Activated CD4-positive, CD25-positive, alpha-beta regulatory T cell treated with anti-CD3 and anti-CD28 coated beads, Interleukin-2, amount 50 U/mL, for 72 hours (primary cell): ENCODE data around the gene GBP4.
"Not testable (repeated sequence)": the region's sequence is repeated elsewhere in the genome, so short reads cannot be mapped to it uniquely, and the experiment has no call there.

Experiments used
- DNase-seq: peaks from one replicate; pipeline ENCODE4 v3.0.0; 2021

Gene GBP4

GRCh38 chr1:89198491-89199072 is at the start of gene GBP4:
TSS of gene GBP4 (minus strand) at chr1:89198942. CDS start at chr1:89198834, 108 bp downstream.
- peak; percentile 54 for DNase-seq

DNA sequence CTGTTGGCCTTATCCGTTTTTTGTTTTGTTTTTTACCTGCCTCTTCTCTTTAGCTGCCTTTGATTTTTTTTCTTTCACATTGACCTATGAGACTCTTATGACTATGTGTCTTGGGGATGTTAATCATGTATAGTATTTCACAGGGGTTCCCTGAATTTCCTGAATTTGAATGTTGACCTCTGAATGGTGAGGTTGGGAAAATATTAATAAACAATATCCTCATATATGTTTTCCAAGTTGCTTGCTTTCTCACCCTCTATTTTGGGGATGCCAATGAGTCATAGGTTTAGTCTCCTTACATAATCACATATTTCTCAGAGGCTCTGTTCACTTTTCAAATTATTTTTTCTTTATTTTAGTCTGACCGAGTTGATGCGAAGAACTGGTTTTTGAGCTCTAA is 44.3 kb upstream of the GBP4 start:
- no peak for DNase-seq

DNA sequence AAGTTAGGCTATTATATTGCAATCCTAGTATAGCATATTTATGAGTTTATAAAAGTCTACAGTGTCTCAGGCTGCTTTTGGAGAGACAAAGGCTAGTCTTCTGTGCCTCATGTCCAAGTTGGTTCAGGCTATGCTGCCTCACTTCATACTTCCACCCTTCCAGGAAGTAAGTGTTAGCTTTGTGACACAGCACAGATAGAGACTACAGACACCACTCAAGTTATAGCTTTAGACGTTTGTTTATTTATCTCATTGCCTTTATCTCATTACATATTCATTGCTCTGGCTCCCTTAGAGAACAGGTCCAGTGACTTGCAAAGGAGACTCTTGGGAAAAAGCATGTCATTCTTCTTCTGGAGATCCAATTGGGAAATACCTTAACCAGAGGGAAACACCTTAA is 22.6 kb upstream of the GBP4 start:
- no peak for DNase-seq

GRCh38 chr1:89219851-89220250 is 21.1 kb upstream of the GBP4 start:
- not testable (repeated sequence) for DNase-seq

GRCh38 chr1:89218941-89219340 is 20.2 kb upstream of the GBP4 start:
- not testable (repeated sequence) for DNase-seq

DNA sequence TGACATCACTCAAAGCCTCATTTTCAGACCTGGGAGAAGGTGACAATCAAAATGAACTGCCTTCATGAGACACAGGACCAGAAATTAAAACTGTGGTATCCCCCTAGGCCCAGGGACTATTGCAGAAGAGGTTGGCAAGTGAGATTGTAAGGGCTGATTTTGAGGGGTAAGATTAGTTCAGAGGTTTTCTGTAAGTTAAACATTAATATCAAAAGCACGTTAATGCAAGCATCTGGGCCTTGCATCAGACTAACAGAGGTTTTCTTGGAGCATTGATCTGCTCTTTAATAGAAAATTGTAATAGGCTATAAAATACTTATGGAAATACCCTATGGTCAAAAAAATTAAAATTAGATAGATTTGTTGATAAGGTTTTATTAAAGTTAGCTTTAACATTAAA is 14.6 kb upstream of the GBP4 start:
- no peak for DNase-seq

- DNase-seq: no peak
Observed at GRCh38 chr1:89211035-89211634, 12.4 kb upstream of the GBP4 start.

DNA sequence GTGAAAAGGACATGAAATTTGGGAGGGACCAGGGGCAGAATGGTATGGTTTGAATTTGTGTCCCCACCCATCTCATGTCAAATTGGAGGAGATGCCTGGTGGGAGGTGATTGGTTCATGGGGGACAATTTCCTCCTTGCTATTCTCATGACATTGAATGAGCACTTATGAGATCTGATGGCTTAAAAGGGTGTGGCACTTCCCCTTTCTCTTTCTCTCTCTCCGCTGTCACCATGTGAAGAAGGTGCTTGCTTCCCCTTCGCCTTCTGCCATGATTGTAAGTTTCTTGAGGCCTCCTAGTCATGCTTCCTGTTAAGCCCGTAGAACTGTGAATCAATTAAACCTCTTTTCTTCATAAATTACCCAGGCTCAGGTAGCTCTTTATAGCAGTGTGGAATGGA is 7.6 kb upstream of the GBP4 start:
- DNase-seq: no peak

DNA sequence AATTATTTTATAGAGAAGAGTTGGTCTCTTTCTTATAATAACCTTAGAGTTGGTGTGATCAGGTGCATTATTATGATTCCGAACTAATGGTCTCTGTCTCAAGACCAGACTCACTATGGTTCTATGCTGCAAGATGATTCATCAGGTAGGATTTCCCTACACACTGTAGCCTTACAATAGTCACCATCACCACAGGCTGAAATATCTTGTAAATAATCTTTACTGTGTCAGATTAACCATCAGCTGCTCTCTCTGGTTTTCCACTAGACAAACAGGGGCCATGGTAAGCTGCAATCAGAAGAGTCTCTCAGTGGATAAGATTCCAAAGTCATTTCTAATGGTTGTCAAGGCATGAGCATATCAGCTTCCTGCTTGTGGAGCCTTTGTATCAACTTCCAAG is 4.4 kb upstream of the GBP4 start:
- no peak for DNase-seq

DNA sequence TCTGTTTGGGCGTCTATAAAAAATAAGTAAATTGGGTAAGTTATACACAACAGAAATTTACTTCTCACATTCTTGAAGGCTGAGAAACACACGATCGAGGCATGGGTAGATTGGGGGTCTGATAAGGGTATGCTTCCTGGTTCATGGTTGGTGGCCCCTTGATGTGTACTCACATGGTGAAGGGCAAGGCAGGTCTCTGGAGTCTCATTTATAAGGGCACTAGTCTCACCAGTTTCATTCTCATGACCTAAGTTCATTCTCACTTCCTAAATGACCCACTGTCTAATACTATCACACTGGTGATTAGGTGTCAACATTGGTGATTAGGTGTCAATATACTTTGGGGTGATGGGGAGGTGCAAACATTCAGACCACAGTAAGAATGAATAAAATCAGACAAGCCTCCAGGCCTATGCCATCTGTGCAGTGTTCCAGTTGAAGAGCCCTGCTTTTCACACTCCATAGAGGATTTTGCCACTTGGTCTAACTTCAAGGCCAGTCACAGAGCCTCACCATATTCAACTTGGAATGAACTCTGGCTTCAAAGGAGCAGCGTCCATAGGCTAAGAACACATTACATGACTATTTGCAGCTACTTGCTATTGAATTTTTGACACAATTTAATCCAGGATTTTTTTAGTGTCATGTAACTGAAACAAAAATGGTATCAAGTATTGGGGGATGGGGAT is 2.5 kb upstream of the GBP4 start:
- no peak for DNase-seq

DNA sequence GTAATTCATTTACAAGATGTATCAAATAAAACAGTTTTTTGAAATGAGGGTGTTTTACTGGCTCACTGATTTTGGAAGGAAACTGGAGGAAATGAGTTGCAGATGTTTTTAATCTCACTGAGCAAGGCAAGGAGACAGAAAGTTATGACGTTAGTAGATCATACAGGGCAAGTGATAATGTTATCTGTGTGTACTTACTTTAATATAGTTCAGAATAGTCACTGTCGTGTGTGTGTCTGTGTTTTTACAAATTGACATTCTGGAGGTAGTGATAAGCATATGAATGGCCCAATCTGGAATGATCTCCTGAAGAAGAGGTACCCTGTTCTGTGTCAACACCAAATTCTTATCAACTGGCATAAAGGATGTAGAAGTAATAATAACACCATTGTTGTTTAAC is 1.9 kb upstream of the GBP4 start:
- DNase-seq: no peak

DNA sequence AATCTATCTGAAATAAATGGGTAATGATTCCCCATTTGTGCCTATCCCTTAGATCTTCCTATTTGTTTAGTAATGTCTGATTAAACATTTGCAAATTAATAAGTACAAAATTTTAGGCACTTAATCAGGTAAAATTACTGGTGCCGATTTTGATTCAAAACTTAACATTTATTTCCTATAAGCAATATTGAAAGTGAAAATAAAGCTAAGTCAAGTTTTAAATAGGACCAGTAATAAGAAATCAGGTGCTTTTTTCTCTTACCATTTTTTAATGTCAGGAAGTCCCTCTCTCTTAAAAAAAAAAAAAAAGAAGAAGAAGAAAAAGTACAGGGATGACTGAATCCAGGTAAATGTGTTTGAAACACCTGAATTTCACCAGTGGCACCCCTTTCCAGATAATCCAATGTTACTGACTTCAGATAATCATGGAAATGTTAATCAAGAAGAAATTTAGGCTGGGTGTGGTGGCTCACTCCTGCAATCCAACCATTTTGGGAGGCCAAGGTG is 836 bp upstream of the GBP4 start:
- no peak for DNase-seq

- no peak for DNase-seq
Observed at GRCh38 chr1:89198081-89198480, 661 bp downstream of the GBP4 start.

DNA sequence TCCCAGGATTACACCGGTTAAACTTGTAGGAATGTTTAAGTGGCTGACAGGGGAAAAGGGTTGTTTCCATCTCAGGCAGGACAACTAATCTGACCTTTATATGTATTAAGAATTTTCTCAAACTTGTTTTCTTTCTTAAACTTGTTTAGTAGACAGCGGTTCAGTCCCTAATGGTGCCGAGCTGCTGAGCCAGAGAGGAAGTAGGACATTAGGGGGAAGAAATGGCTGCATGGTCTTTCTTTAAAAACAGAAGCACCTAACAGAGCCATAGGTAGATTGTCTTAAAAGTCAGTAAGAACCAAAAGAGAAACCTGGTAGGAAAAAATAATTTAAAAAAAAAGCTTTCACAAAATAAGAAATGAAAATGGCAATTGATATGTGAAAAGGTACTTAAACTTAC is 3.3 kb downstream of the GBP4 start:
- no peak for DNase-seq

- no peak for DNase-seq
Observed at GRCh38 chr1:89191314-89191713, 7.4 kb downstream of the GBP4 start.

GRCh38 chr1:89190017-89190416 is 8.7 kb downstream of the GBP4 start:
- DNase-seq: no peak

DNA sequence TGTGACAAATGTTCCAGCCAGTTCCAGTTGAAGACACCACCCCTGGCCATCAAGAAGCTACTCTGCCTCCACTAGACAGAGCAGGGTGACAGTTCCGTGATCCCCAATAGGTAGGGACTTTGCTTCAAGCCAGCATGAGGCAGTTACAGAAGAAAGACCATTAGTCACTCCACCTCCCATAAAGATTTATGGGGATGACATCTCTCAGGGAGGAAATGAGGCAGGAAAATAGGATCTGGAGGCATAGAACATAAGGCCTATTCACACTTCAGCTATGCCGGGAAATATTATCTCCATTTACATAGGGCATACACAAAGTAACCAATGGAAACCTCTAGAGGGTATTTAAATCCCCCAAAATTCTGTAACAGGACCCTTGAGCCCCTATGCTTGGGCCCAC is 19.4 kb downstream of the GBP4 start:
- no peak for DNase-seq

DNA sequence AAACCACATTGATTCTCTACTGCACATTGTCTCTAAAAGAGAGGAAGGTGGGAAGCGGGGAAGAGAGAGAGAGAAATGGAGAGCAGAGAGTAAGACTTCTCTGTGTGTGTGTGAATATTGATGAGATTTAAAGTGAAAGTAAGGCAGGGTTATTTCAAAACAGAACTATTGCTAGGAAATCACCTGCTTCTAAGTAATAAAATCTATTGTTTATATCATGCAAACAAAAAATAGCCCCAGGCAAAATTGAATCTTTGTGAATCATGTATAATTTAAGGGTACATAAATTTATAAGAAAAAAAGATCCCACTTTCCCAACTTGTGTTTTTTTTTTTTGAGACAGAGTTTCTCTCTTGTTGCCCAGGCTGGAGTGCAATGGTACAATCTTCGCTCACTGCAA is 21.8 kb downstream of the GBP4 start:
- DNase-seq: no peak

DNA sequence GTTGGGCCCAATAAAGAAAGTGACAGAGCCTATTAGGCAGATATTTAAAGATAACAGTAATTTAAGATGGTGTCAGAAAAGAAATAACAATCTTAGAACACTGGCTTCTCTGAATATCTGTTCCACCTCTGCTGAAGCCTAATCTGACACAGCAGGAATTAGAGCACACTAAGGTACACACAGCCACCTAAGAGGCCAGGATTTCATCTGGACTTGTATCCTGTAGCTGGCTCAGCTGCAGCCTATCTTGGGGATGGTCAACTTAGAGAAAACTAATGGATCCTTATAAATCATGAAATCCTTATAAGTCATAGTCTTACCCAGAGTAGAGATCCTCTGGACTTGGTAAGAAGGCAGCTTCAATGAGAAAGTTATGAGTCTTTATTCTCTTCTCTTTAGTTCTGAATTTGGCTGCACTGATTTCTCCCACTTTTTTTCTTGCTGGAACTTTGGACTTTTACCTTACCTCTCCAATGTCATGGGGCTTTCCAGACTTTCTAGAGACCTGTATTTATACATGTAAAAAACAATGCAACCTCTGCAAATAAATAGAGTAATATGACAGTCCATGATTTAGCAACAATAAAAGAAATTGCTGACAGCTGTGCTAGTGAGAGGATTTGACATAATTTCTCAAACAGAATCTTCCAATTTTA is 23.0 kb downstream of the GBP4 start, which contains the start of gene GBP7:
TSS of gene GBP7 (minus strand) at position 403 of the 656 bp plus-strand sequence. CDS start 4,068 bp downstream, outside the sequence.
- DNase-seq: no peak

GRCh38 chr1:89174491-89174890 is 24.3 kb downstream of the GBP4 start:
- DNase-seq: no peak

DNA sequence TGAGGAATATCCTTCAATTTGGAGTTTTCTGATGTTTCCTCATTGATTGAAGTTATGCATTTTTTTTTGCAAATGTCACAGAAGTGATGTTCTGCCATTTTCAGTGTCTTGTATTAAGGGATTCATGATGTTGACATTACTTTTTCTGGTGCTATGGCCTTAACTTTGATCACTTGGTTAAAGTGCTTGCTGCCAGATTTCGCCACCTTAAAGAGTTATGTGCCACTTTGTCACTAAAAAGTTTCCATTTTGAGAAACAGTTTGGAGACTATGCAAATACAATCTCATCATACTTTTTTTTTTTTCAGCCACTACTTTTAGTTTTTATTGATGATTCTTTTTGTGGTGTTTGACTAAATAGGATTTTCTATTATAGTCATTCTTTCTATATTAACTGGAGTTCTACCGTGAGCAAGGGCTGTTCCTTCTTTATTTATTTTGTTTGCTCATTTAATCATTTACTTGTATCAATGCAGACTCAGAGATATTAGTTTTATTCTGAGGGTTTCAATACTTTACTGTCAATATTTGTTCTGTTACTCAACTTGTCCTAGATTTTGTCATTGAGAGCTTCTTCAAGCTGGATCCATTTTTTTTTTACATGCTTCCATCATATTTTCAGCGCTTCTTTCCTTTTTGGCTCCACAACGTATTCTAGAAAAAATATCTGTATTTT is 26.1 kb downstream of the GBP4 start:
- DNase-seq: no peak

DNA sequence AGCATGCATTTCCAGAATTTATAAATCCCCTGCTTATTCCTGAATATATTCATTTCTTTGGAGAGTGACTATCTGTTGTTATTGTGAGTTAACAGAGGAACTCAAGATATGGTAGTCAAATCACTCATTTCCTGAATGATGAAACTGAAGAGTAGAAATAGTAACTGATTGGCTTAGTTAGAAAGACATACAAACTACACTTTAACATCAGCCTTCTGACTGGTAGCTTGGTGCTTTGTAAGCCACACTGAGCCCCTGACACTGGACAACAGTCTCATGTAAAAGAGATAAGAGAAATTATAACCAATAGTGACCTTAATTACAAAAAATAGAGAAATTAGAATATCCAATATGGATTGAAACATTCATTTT is 27.7 kb downstream of the GBP4 start:
- DNase-seq: no peak
